ENCODE results near the gene RAPGEF6.
A peak's percentile ranks its signal among the peaks of the same experiment; 100 is the strongest.

Gene RAPGEF6

GRCh38 chr5:131534974-131535373 lies 100.1 kb downstream of the RAPGEF6 start (continued):
- TF ChIP-seq PATZ1 (tag by site-specific recombination; IDR thresholded peaks at IDR 0.05) (no peak), ZNF561 (tag by site-specific recombination; IDR thresholded peaks at IDR 0.05; ENCODE audit: borderline replicate concordance) (no peak), ELK4 (IDR thresholded peaks at IDR 0.05; ENCODE audit: borderline replicate concordance, low read depth, low read length) (no peak), ZNF664 (tag by site-specific recombination; IDR thresholded peaks at IDR 0.05) (no peak), ZNF529 (tag by site-specific recombination; IDR thresholded peaks at IDR 0.05; ENCODE audit: insufficient replicate concordance) (no peak), ZNF18 (tag by site-specific recombination; IDR thresholded peaks at IDR 0.05) (no peak), PRDM6 (tag by site-specific recombination; IDR thresholded peaks at IDR 0.05) (peak; percentile 95), ZNF513 (tag by site-specific recombination; IDR thresholded peaks at IDR 0.05) (no peak), ZNF837 (tag by site-specific recombination; IDR thresholded peaks at IDR 0.05) (no peak), GLIS2 (tag by site-specific recombination; IDR thresholded peaks at IDR 0.05) (no peak), ZBTB21 (tag by site-specific recombination; IDR thresholded peaks at IDR 0.05) (0 out of 2 replicates have a peak, but pooled peaks have one; percentile 29), ZNF585B (tag by site-specific recombination; IDR thresholded peaks at IDR 0.05) (no peak), ZBTB20 (tag by site-specific recombination; IDR thresholded peaks at IDR 0.05) (peak; percentile 98), REPIN1 (tag by site-specific recombination; IDR thresholded peaks at IDR 0.05; ENCODE audit: low read depth) (no peak), ZNF707 (tag by site-specific recombination; IDR thresholded peaks at IDR 0.05) (no peak), ZNF16 (tag by site-specific recombination; IDR thresholded peaks at IDR 0.05; ENCODE audit: low read depth) (no peak), ZNF48 (tag by site-specific recombination; IDR thresholded peaks at IDR 0.05) (no peak), ZNF324 (tag by site-specific recombination; IDR thresholded peaks at IDR 0.05) (no peak), ZSCAN16 (tag by site-specific recombination; IDR thresholded peaks at IDR 0.05) (no peak), ZNF530 (tag by site-specific recombination; IDR thresholded peaks at IDR 0.05; ENCODE audit: low read depth) (no peak), ZNF155 (tag by site-specific recombination; IDR thresholded peaks at IDR 0.05) (no peak), ZNF311 (tag by site-specific recombination; IDR thresholded peaks at IDR 0.05; ENCODE audit: borderline replicate concordance) (no peak), ZNF292 (tag by site-specific recombination; IDR thresholded peaks at IDR 0.05; ENCODE audit: borderline replicate concordance, low read depth) (no peak), ZBTB26 (tag by site-specific recombination; optimal IDR thresholded peaks at IDR 0.05) (no peak), ZNF433 (tag by site-specific recombination; IDR thresholded peaks at IDR 0.05; ENCODE audit: low read depth) (no peak), ZNF660 (tag by site-specific recombination; IDR thresholded peaks at IDR 0.05) (peak; percentile 11; the same call in 1 of the 2 replicates), ZNF280C (tag by site-specific recombination; IDR thresholded peaks at IDR 0.05) (no peak), ATF2 (tag by site-specific recombination; IDR thresholded peaks at IDR 0.05; ENCODE audit: low read depth) (peak; percentile 98)

Data from HEK293 (cell line).